22Rv1 (cell line): Measurements from ENCODE around the gene FHIP2A.
A peak's percentile ranks its signal among the peaks of the same experiment; 100 is the strongest.

Source experiments
- CTCF ChIP-seq: fragments of 450-650 bp; IDR thresholded peaks from 2 replicates; pipeline ENCODE4 v1.5.1; 2017; ENCODE audit warnings: mild to moderate bottlenecking
- ZFX ChIP-seq: fragments of 450-650 bp; IDR thresholded peaks from 2 replicates; pipeline ENCODE4 v1.6.1; 2017; ENCODE audit warnings: antibody characterized with exemption, borderline replicate concordance

- TF ChIP-seq CTCF: peak; percentile 98
- TF ChIP-seq ZFX: no peak
Measured at GRCh38 chr10:114821293-114821914, at the start of gene FHIP2A.
